ENCODE results near the gene ZXDC.

ZXDC gene

GRCh38 chr3:126413693-126414080, 62.0 kb downstream of the ZXDC start:
- DNase-seq = no peak

GRCh38 chr3:126412841-126413692, 62.6 kb downstream of the ZXDC start:
- no peak for DNase-seq

GRCh38 chr3:126408099-126408498, 67.6 kb downstream of the ZXDC start:
- no peak for DNase-seq

GRCh38 chr3:126407412-126408044, 68.2 kb downstream of the ZXDC start:
- no peak for DNase-seq

- no peak for DNase-seq
Observed at GRCh38 chr3:126406389-126407296, 69.0 kb downstream of the ZXDC start.

- no peak for DNase-seq
Observed at GRCh38 chr3:126402666-126403302, 72.9 kb downstream of the ZXDC start.

- DNase-seq = no peak
Observed at GRCh38 chr3:126402178-126402577, 73.5 kb downstream of the ZXDC start.

GRCh38 chr3:126401611-126402160, 74.0 kb downstream of the ZXDC start:
- no peak for DNase-seq

GRCh38 chr3:126399756-126400155, 75.9 kb downstream of the ZXDC start:
- no peak for DNase-seq

GRCh38 chr3:126399351-126399735, 76.3 kb downstream of the ZXDC start:
- DNase-seq = peak; percentile 92 to 96

- DNase-seq = no peak
Observed at GRCh38 chr3:126398423-126399350, 77.0 kb downstream of the ZXDC start.

GRCh38 chr3:126397610-126398422, 77.9 kb downstream of the ZXDC start:
- no peak for DNase-seq

GRCh38 chr3:126396536-126396935, 79.2 kb downstream of the ZXDC start:
- DNase-seq = no peak

- no peak for DNase-seq
Observed at GRCh38 chr3:126395846-126396513, 79.7 kb downstream of the ZXDC start.

- DNase-seq = no peak
Observed at GRCh38 chr3:126394977-126395321, 80.7 kb downstream of the ZXDC start.

- no peak for DNase-seq
Observed at GRCh38 chr3:126394179-126394976, 81.3 kb downstream of the ZXDC start, which contains the start of gene CFAP100. TSS of gene CFAP100 (plus strand) at chr3:126394909. CDS start at chr3:126396001, 1,092 bp downstream.

GRCh38 chr3:126393563-126393962, 82.1 kb downstream of the ZXDC start:
- DNase-seq = no peak

- DNase-seq = no peak
Observed at GRCh38 chr3:126392246-126392645, 83.4 kb downstream of the ZXDC start.

GRCh38 chr3:126391631-126392030, 84.1 kb downstream of the ZXDC start:
- no peak for DNase-seq
